DOHH2 (cell line): ENCODE measurements around the gene SOX5.

Experiments
- CTCF ChIP-seq: fragments of 200-600 bp; sonication (generic); IDR thresholded peaks from one replicate; pipeline ENCODE4 v1.5.1; 2014; ENCODE audit warnings: antibody characterized with exemption, mild to moderate bottlenecking, low read depth, low read length; ENCODE audit not compliant: poor library complexity, severe bottlenecking
- EZH2phosphoT487 ChIP-seq: fragments of 200-600 bp; sonication (generic); IDR thresholded peaks from 2 replicates; pipeline ENCODE4 v1.6.1; 2017; ENCODE audit warnings: borderline replicate concordance, mild to moderate bottlenecking, antibody characterized with exemption, low read length, moderate library complexity, mixed read lengths

DNA sequence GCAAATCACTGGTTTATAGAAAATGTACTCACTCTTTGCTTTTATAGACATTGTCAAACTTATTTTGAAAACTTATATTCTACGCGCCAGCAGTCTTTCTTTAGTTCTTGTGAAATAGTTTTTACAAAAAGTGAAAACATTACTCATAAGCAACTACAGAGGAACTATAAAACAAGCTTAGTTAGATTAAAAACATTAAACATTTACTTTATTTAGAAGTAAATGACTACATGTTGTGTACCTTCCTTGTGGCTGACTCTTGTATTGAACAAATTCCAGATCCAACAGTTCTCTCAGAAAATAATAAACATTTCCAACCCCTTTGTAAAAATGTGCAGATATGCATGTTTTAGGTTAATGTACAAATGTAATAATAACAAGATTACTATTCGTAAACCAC is 198.5 kb downstream of the SOX5 start:
- no peak for TF ChIP-seq CTCF
- TF ChIP-seq EZH2phosphoT487, result no peak
